DMS114 treated with DMSO at 0.1 percent for 48 hours (cell line): ENCODE results near the gene CDK2AP2.
A peak's percentile ranks its signal among the peaks of the same experiment; 100 is the strongest.
"Not testable (repeated sequence)": the region's sequence is repeated elsewhere in the genome, so short reads cannot be mapped to it uniquely, and the experiment has no call there.

Source experiments
- DNase-seq: peaks from one replicate; lab custom pipeline; 2025; ENCODE audit not compliant: unreplicated experiment; lab: John Stamatoyannopoulos, UW

The CDK2AP2 gene

DNA sequence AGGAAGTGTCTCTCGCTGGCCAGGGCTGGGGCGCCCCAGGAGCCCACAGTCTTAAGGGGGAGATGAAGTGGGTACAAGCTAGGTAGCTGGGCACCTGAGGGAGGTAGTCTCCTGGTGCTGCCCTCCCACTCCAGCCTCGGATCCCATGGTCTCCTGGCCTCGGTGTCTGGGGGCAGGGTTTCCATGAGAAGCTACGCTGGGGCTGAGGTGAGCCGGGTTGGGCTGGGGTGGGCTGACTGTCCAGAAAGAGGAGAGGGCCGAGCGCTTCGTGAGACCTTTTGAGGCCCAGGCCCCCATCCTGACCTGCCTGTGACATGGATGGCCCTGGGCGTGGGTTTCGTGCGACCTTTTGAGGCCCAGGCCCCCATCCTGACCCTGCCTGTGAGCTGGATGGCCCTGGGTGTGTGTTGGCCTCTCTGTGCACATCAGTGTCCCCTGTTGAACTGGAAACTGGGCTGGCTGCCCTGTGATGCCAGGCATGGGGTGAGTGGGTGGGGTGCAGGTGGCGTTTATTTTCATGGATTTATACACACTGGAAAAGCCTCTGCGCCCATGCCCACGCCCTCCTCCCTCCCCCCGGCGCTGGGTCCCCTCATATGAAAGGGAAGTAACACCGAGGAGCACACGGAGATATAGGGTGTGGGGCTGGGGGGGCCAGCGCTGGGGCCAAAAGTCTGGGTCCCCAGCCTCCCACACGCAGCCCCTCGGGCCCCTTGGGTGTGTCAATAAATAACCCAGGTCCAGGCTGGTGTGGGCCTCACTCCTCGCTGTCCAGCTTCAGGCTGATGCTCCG is 16.5 kb downstream of the CDK2AP2 start:
- no peak for DNase-seq

DNA sequence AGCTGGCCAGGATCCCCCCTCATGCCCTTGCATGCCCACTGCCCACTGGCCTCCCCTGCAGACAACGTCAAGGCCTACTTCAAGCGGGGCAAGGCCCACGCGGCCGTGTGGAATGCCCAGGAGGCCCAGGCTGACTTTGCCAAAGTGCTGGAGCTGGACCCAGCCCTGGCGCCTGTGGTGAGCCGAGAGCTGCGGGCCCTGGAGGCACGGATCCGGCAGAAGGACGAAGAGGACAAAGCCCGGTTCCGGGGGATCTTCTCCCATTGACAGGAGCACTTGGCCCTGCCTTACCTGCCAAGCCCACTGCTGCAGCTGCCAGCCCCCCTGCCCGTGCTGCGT is 17.3 kb downstream of the CDK2AP2 start:
- no peak for DNase-seq

DNA sequence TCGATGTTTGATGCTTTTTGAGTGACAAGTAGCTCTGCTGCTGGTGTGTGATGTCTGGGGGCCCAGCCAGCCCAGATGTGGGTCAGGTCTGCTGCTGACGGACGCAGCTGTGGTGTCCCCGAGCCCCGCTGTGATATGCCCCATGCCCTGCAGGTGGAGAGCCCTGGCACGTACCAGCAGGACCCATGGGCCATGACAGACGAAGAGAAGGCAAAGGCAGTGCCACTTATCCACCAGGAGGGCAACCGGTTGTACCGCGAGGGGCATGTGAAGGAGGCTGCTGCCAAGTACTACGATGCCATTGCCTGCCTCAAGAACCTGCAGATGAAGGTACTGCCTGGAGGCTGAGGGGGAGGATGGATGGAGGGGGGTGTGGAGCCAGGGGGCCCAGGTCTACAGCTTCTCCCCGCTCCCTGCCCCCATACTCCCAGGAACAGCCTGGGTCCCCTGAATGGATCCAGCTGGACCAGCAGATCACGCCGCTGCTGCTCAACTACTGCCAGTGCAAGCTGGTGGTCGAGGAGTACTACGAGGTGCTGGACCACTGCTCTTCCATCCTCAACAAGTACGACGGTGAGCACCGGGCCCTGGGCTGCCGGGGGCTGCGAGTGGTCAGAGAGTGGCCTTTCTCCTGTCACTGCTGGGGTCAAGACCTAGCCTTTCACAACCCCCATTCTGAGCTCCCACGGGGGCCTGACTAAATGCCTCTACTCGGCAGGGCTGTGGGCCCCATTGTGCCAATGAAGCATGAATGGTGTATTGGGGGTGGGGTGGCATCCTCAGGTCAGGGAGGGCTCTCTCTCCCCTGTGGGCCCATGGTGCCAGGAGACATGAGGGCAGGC is 17.9 kb downstream of the CDK2AP2 start:
- no peak for DNase-seq

DNA sequence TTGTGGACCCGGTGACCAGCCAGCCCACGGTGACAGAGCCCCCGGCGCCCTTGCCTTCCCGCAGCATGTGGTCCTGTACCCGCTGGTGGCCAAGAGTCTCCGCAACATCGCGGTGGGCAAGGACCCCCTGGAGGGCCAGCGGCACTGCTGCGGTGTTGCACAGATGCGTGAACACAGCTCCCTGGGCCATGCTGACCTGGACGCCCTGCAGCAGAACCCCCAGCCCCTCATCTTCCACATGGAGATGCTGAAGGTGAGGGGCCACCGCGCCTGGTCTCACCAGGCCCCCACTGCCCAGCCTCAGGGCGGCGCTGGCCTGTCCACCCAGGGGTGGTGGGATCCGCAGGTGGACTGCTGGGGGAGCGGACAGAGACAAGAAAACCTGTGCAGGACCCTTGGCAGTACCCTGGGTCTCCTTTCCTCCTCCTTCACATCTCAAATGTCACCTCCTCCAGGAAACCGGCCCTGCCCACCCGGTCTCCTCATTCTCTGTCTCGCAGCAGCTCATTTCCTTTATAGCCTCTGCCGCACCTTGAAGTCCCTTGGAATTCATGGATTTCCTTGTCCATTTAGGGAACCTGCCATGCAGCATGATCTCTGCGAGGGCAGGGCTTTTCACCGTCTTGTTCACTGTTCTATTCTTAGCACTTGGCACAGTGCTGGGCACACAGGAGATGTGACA is 18.6 kb downstream of the CDK2AP2 start:
- DNase-seq, result no peak

DNA sequence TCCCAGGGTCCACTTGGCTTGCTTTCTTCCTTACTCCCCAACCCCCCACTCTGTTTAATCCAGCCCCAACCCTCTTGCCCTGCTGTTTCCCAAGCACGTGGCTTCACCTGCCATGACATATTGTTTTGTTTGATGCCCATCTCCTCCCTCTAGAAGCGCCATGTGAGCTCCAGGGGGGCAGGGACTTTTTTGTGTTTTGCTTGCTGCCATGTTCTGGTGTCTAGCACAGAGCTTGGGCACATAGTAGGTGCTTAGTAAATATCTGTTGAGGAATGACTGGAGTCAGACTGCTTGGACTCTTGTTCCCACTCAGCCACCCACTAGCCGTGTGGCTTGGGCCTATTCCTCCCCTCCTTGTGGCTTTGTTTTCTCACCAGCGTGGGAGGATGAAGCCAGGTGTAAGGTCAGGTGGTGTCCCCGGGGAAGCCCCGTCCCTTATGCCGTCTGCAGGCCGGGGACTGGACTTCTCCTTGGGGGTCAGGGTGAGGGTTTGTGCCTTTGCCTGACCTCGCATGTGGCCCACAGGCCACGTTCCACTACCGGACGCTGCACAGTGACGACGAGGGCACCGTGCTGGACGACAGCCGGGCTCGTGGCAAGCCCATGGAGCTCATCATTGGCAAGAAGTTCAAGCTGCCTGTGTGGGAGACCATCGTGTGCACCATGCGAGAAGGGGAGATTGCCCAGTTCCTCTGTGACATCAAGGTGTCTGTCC is 21.3 kb downstream of the CDK2AP2 start:
- no peak for DNase-seq

DNA sequence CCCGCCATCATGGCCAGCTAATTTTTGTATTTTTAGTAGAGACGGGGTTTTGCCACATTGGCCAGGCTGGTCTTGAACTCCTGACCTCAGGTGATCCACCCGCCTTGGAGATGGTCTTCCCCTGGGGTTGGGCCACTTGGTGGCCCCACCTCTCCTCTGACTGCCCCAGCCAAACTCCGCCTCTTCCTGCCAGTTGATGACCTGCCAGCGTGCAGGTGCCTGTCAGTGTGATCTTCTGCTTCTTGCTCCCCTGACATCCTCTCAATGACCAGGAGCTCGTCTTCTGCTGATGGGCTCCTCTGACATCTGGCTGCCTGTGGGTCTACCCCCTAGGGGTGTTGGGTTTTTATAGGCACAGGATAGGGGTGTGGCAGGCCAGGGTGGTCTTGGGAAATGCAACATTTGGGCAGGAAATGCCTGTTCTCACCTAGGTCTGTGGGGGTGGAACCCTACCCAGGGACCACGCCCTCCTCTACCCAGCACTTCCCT is 22.0 kb downstream of the CDK2AP2 start:
- DNase-seq, result not testable (repeated sequence)

DNA sequence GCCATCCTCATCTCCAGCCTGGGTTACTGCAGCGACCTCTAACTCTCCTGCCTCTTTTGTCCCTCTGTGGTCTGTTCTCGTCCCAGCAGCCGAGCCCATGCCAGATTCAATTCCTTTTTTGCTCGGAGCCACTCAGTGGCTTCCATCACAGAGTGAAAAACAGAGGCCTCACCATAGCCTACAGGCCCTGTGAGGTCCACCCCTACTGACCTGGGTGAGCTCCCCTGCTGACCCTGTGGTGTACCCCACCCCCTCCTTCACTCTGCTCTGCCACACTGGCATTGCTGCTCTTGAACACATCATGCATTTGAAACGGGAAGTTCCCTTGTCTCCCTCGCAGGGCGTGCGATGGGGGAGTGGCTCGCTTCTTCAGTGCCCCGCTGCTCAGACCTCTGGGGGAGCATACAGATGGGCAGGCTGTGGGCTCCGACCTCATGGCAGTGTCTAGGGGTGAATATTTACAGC is 23.1 kb downstream of the CDK2AP2 start:
- DNase-seq, result no peak

DNA sequence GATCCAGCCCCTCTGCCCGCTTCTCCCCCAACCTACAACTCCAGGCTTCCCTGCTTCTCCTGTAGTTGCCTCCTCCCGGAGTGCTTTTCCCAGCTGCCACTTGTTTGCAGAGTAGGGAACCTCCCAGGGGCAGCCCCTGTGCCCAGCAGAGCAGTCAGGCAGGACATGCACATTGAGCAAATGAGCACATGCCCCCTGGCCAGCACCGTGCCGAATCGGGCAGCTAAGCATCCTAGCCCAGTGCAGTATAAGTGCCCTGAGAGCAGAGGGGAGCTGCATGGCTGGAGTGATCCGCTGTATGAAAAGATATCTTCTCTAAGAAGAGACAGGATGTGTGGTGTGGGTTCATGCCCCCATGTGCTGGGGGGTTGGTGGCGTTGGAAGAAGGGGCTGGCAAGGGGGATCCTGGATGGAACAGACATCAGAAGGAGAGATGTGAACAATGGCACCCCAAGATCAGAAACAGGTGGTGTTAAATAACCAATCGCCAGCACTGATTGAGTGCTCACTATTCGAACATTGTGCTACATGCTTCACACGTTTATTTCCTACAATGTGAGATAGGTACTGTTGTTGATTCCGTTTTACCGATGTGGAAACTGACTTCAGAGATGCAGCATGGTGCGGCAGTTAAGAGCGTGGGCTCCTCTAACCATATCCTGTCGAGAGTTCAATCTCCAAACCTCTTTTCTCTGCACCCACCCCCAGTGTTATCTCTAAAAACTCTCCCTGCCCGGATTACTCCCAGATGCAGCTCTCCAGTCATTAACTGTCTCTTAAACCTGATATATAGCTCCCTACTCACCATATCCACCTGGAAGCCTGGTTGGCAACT is 23.9 kb downstream of the CDK2AP2 start:
- no peak for DNase-seq

DNA sequence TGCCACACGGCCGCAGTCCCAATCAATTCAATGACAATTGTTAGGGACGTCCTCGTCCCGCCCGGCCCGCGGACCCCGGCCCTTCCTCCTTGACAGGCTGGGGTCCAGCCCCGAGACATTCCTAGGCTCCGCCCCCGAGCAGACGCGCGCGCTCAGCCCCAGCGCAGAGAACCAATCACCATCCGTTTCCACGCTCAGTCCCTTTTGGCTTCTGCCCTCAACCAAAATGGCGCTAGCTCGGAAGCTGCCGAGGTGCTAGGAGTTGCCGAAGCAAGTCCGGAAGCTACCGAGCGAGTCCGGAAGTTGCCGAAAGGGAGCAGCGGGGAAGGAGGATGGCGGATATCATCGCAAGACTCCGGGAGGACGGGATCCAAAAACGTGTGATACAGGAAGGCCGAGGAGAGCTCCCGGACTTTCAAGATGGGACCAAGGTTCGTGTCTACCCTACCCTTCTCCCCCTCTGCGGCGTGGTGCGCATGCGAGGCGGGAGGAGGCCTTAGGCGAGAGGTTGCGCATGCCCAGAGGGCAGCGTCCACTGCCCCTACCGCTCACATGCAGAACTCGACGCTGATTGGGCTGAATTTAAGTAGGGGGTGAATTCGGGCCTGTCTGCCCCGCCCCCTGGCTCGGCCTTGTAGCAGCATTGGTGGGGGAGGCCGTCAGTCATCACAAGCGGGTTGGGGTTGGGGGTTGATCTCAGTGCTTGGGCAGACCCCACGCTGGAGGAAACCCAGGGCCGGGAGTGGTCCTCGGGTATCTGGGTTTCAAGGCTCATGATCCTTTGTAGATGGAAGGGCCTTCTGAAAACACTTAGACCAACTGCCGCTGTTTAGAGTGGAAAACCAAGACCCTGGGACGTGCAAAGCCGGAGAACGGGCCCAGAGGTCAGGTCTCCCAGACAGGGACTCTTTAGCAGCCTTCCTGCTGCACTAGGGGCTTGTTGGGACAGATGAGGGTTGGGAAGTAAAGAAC is 24.8 kb downstream of the CDK2AP2 start, which contains the start of gene AIP:
TSS of gene AIP (plus strand) at position 200 of the 972 bp plus-strand sequence. CDS start at position 333, 133 bp downstream.
- peak; percentile 99 for DNase-seq

DNA sequence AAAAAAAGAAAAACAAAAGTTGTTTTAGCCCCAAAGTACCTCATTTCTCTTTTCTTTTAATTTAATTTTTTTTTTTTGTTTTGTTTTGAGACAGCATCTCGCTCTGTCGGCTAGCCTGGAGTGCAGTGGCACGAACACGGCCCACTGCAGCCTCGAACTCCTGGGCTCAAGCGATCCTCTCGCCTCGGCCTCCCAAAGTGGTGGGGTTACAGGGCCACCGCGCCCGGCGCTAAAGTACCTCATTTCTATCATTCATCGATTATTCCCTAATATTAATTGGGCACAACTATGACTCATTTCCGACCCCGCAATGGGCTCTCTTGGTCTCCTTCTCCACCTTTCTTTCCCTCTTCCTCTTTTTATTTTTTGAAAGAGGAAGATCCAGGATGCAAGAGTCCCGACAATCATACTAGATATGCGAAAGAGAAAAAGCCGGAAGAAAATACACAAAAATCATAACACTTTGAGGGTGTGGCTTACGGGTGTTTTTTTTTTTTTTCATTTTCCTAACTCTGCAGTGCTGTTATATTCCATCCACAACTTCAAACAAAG is 25.6 kb downstream of the CDK2AP2 start:
- DNase-seq, result no peak

DNA sequence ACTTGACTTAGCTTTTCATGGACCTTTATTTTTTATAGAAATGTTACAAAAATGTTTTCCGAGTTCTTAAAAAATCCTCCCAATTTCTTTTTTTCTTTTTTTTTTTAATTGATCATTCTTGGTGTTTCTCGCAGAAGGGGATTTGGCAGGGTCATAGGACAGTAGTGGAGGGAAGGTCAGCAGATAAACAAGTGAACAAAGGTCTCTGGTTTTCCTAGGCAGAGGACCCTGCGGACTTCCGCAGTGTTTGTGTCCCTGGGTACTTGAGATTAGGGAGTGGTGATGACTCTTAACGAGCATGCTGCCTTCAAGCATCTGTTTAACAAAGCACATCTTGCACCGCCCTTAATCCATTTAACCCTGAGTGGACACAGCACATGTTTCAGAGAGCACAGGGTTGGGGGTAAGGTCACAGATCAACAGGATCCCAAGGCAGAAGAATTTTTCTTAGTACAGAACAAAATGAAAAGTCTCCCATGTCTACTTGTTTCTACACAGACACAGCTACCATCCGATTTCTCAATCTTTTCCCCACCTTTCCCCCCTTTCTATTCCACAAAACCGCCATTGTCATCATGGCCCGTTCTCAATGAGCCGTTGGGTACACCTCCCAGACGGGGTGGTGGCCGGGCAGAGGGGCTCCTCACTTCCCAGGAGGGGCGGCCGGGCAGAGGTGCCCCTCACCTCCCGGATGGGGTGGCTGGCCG is 30.5 kb downstream of the CDK2AP2 start:
- DNase-seq, result not testable (repeated sequence)

DNA sequence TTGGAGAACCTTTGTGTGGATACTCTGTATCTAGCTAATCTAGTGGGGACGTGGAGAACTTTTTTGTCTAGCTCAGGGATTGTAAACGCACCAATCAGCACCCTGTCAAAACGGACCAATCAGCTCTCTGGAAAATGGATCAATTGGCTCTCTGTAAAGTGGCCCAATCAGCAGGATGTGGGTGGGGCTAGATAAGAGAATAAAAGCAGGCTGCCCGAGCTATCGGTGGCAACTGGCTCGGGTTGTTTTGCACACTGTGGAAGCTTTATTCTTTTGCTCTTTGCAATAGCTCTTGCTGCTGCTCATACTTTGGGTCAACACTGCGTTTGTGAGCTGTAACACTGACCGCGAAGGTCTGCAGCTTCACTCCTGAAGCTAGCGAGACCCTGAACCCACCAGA is 31.3 kb downstream of the CDK2AP2 start:
- not testable (repeated sequence) for DNase-seq

DNA sequence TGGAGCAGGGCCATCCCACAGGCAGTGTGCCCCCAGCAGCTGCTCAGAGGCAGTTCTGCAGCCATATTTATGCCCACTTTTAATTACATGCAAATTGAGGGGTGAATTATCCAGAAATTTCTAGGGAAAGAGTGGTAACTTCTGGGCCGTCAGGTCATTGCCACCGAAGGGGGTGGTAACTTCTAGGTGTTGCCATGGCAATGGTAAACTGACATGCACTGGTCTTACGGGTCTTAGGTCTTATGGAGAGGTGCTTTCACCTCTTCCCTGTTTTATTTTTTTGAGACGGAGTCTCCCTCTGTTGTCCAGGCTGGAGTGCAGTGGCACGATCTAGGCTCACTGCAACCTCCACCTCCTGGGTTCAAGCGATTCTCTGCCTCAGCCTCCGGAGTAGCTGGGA is 35.1 kb downstream of the CDK2AP2 start:
- DNase-seq, result no peak

DNA sequence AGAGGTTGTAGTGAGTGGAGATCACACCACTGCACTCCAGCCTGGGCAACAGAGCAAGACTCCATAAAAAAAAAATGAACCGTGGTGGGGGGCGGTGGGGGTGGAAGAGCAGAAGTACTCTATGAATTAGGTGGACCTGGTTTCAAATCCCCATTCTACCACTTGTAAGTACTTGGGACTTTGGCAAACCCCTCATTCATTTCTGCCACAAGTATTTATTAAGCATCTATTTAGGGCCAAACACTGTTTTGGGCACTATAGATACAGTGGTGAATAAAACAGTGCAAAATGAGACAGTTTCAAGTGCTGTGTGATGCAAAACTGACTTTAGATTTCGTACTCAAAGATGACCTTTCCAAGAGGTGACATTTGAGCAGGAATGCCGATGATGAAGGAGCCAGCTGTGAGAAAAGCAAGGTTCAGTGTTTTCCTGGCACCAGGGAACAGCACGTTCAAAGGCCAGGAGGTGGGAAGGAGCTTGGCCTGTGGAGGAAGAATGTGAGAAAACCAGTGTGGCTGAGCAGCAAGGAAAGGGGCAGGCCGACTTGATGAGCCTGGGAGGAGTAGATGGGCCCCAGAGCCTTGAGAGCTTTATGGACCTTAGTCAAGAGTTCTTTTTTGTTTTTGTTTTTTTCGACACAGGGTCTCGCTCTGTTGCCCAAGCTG is 37.5 kb downstream of the CDK2AP2 start:
- DNase-seq, result no peak

DNA sequence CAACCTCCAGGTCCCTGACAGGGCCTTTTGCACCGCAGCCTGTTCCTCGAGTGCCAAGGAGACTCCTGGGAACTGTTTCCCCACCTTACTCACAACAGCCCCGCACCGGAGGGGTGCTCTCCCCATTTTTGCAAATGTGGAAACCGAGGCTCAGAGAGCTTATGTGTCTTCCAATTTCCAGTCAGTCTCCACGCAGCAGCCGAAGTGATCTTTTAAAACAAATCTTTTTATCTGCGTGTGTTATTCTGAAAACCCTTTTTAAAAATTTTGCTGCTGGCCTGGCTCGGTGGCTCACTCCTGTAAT is 38.5 kb downstream of the CDK2AP2 start:
- DNase-seq, result no peak

DNA sequence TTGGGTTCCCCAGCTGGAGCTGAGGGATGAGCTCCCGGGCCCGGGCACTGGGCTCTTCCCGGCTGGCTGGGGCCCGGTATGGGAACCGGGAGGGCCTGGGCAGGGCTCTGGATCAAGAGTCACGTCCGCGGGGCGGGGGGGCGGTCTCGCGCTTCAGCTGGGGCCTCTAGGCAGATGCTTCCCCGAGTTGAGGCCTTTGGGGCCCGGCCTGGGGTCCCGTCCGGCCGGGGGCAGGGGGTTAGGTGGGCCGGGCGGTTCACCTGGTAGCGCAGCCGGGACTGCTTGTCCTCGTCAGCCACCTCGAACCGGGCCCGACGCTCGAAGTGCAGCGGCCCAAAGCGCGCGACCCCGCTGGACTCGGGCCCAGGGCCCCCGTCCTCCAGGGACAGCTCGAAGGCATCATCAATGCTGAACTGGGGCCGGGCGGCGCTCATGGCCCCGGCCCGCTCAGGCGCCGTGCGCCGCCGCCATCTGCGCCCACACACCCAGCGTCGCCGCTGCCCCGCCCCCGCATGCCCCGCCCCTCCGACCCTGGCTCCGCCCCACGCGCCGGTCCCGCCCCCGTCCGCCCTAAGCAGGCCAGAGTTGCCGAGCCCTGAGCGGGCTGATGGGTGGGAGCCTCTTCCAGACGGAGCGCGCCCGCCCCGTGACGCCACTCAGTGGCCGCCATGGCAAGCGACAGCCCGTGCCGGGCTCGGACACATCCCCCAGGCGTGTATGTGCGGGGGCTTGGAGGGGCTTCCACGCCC is 39.0 kb downstream of the CDK2AP2 start, which contains the start of gene TMEM134:
TSS of gene TMEM134 (minus strand) at position 493 of the 749 bp plus-strand sequence. CDS start at position 434, 59 bp downstream.
- peak; percentile 89 for DNase-seq

DNA sequence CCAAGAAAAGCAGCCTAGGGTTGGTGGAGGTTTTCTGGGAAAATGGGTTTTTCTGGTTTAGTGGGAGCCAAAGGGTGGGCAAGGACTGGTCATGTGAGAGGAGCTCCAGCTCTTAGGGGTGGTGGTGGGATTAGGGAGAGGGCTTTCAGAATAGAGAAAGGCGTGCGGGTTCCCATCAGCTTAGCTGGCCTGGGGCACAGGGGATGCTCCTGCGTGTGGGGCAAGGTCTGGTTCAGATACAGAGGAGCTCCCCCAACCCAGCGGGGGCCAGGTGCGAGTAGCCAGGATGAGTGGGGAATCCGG is 39.6 kb downstream of the CDK2AP2 start:
- no peak for DNase-seq
